ENCODE results near the gene DEK.

The DEK gene

GRCh38 chr6:18280084-18280483 lies 15.8 kb upstream of the DEK start:
- Mint-ChIP-seq H3K4me1 (peaks cover 27% of the 10 kb centered on the region), H3K27ac (no peak overlapping the region), H3K4me3 (peak overlapping the region; percentile 5), H3K36me3 (ENCODE audit: low read depth) (no peaks in the 10 kb centered on the region), H3K27me3 (ENCODE audit: low read depth, poor library complexity) (peaks cover 53% of the 10 kb centered on the region), H3K9me3 (no peaks in the 10 kb centered on the region)
- no peak for TF ChIP-seq CTCF (IDR thresholded peaks at IDR 0.05)
- peak; percentile 18 for DNase-seq

- H3K4me1 Mint-ChIP-seq: peaks cover 27% of the 10 kb centered on the region
- no peak for TF ChIP-seq CTCF (IDR thresholded peaks at IDR 0.05)
- H3K9me3 Mint-ChIP-seq: no peaks in the 10 kb centered on the region
- H3K27me3 Mint-ChIP-seq (ENCODE audit: low read depth, poor library complexity): peaks cover 59% of the 10 kb centered on the region
- H3K4me3 Mint-ChIP-seq: no peak overlapping the region
- H3K27ac Mint-ChIP-seq: no peak overlapping the region
- no peaks in the 10 kb centered on the region for H3K36me3 Mint-ChIP-seq (ENCODE audit: low read depth)
- DNase-seq: no peak
Measured at GRCh38 chr6:18279422-18279821, 15.1 kb upstream of the DEK start.

- H3K4me1 Mint-ChIP-seq: peaks cover 27% of the 10 kb centered on the region
- peaks cover 75% of the 10 kb centered on the region for H3K27me3 Mint-ChIP-seq (ENCODE audit: low read depth, poor library complexity)
Measured at GRCh38 chr6:18277237-18278006, 13.1 kb upstream of the DEK start.

GRCh38 chr6:18276610-18277236 lies 12.4 kb upstream of the DEK start:
- Mint-ChIP-seq H3K9me3 (no peaks in the 10 kb centered on the region), H3K4me3 (peak overlapping the region; percentile 83), H3K27me3 (ENCODE audit: low read depth, poor library complexity) (peaks cover 73% of the 10 kb centered on the region), H3K4me1 (peaks cover 27% of the 10 kb centered on the region), H3K27ac (no peak overlapping the region), H3K36me3 (ENCODE audit: low read depth) (no peaks in the 10 kb centered on the region)
- no peak for TF ChIP-seq CTCF (IDR thresholded peaks at IDR 0.05)
- DNase-seq: no peak

More at GRCh38 chr6:18277237-18278006, 13.1 kb upstream of the DEK start:
- Mint-ChIP-seq H3K27ac (no peak overlapping the region), H3K9me3 (no peaks in the 10 kb centered on the region), H3K4me3 (peak overlapping the region; percentile 83), H3K36me3 (ENCODE audit: low read depth) (no peaks in the 10 kb centered on the region)
- peak; percentile 56 for DNase-seq
- no peak for TF ChIP-seq CTCF (IDR thresholded peaks at IDR 0.05)

- no peak for DNase-seq
- Mint-ChIP-seq H3K27ac (no peak overlapping the region), H3K27me3 (ENCODE audit: low read depth, poor library complexity) (peaks cover 23% of the 10 kb centered on the region), H3K4me1 (peaks cover 5% of the 10 kb centered on the region), H3K4me3 (no peak overlapping the region), H3K36me3 (ENCODE audit: low read depth) (no peaks in the 10 kb centered on the region), H3K9me3 (no peaks in the 10 kb centered on the region)
- TF ChIP-seq CTCF (IDR thresholded peaks at IDR 0.05): no peak
Measured at GRCh38 chr6:18270216-18270615, 5.9 kb upstream of the DEK start.
